ENCODE measurements around the gene SLC6A5. TPM values are rescaled to one million over a fixed set of nuclear protein-coding genes. Genes with fewer than 3 reads are reported as not detected.
A peak's percentile ranks its signal among the peaks of the same experiment; 100 is the strongest.

SLC6A5 gene
- total and polyA plus RNA-seq, 2 of the 8 experiments (the other 6 are each of a cell fraction or from before 2014, with no cell fraction given): not detected

- H3K14ac ChIP-seq (ENCODE audit: insufficient read length): no peak overlapping the region
- no peak overlapping the region for H2BK120ac ChIP-seq (replicated peaks; ENCODE audit: low read depth, low read length)
- H3K9ac ChIP-seq (replicated peaks in 1 of 4; ENCODE audit: extremely low read depth in 1 of 4, low read depth in 3 of 4, low read length in 3 of 4): no peak overlapping the region
- H4K5ac ChIP-seq (ENCODE audit: insufficient read length, low read depth, low read length): no peak overlapping the region
- FAIRE-seq (no peak), DNase-seq (ENCODE audit: low read depth in 1 of 2, low spot score in 2 of 2) (peak in 1 of 2 experiments; percentile 75)
- no peak overlapping the region for H3K18ac ChIP-seq (ENCODE audit: extremely low read depth, low read length)
- H3K4me3 ChIP-seq (ENCODE audit: extremely low read depth in 1 of 4, insufficient read depth in 2 of 4, low read depth in 3 of 4, low read length in 4 of 4): peak overlapping the region in 3 of 4 experiments; percentile 29 to 55 (median 31); a peak in 7 of 8 replicates
- H2AK5ac ChIP-seq (ENCODE audit: low read depth, low read length): no peak overlapping the region
- H3K23me2 ChIP-seq (ENCODE audit: low read depth, low read length): no peaks in the 10 kb centered on the region; the same call in 1 of the 2 replicates
- H3K4me2 ChIP-seq (ENCODE audit: insufficient read depth in 1 of 2, low read depth in 2 of 2, low read length in 2 of 2): peak overlapping the region; percentile 56 to 88
- peak overlapping the region; percentile 90; the same call in 1 of the 2 replicates for H2AFZ ChIP-seq (ENCODE audit: low read length)
- no peaks in the 10 kb centered on the region for H3K79me1 ChIP-seq (ENCODE audit: low read depth, low read length)
- WGBS, 2 experiments (ENCODE audit: extremely low coverage in 1 of 2, insufficient coverage in 1 of 2, insufficient read length in 1 of 2, insufficient replicate concordance in 2 of 2, low coverage in 1 of 2, low lambda C conversion rate in 2 of 2, missing lambda C conversion rate in 1 of 2): 15% methylated on average over 63 of the region's 63 CpGs; no CpG with 5 or more reads in 1 of the 2 experiments
- no peak overlapping the region for H3K56ac ChIP-seq (replicated peaks; ENCODE audit: insufficient read length, low read depth, low read length)
- H2BK15ac ChIP-seq (ENCODE audit: low read length): peak overlapping the region; percentile 99
- no peak overlapping the region for H3K4ac ChIP-seq (replicated peaks; ENCODE audit: insufficient read length, low read depth, low read length)
- no peak overlapping the region for H2BK5ac ChIP-seq (ENCODE audit: low read depth, low read length)
- ChIA-PET CTCF (ENCODE audit: partially characterized antibody) (interaction anchor here (1.1 to 5.2 kb wide), 9 partner anchors 8 to 222 kb away, joined by 3 to 29 read pairs (median 5); no protein-coding TSS in a partner anchor), POLR2A (ENCODE audit: partially characterized antibody) (interaction anchor here (0.6 kb wide), 1 partner anchor 9 kb away, joined by 3 read pairs; no protein-coding TSS in a partner anchor)
- H4K20me1 ChIP-seq (replicated peaks in 1 of 2; ENCODE audit: control insufficient read depth in 1 of 2, insufficient read depth in 2 of 2, low read length in 2 of 2): peaks cover 0 to 6% of the 10 kb centered on the region in 2 experiments
- no peak overlapping the region for H3K23ac ChIP-seq (ENCODE audit: insufficient read length)
- H3K4me1 ChIP-seq (replicated peaks in 1 of 4; ENCODE audit: control insufficient read depth in 3 of 4, insufficient read depth in 4 of 4, low read length in 3 of 4): peaks cover 0 to 13% (median 2%) of the 10 kb centered on the region in 4 experiments; a peak in 5 of 7 replicates
- H3K27ac ChIP-seq (ENCODE audit: low read depth, low read length): no peak overlapping the region
- no peaks in the 10 kb centered on the region for H3K9me3 ChIP-seq (ENCODE audit: insufficient read depth in 2 of 2, low read depth in 1 of 2, low read length in 1 of 2)
- no peak overlapping the region for H4K8ac ChIP-seq (ENCODE audit: extremely low read depth, insufficient read depth, low read length)
- H4K91ac ChIP-seq (replicated peaks; ENCODE audit: insufficient read length, low read length): no peak overlapping the region
- no peaks in the 10 kb centered on the region for H3K79me2 ChIP-seq (ENCODE audit: control insufficient read depth in 1 of 2, insufficient read depth in 2 of 2, low read length in 2 of 2)
- peaks cover 54 to 79% (median 75%) of the 10 kb centered on the region in 4 experiments for H3K27me3 ChIP-seq (replicated peaks in 1 of 4; ENCODE audit: control insufficient read depth in 3 of 4, extremely low read depth in 1 of 4, insufficient read depth in 3 of 4, low read length in 3 of 4)
- H3K36me3 ChIP-seq (ENCODE audit: control insufficient read depth in 2 of 4, insufficient read depth in 4 of 4, low read length in 3 of 4): no peaks in the 10 kb centered on the region; a peak in 1 of 8 replicates
- H2BK20ac ChIP-seq (ENCODE audit: low read length): no peak overlapping the region
- peak overlapping the region; percentile 60; the same call in 1 of the 2 replicates for H2BK12ac ChIP-seq (ENCODE audit: low read depth, low read length)
- no peak for TF ChIP-seq CHD2 (IDR thresholded peaks at IDR 0.05; ENCODE audit: low read length)
- no peak for TF ChIP-seq SRF (IDR thresholded peaks at IDR 0.05; ENCODE audit: low read depth, low read length)
- TF ChIP-seq PHF8 (conservative IDR thresholded peaks at IDR 0.05; ENCODE audit: low read depth, low read length): 0 out of 2 replicates have a peak, but pooled peaks have one; percentile 21
- TF ChIP-seq ASH2L (IDR thresholded peaks at IDR 0.05; ENCODE audit: low read length): no peak
- peak; percentile 68; the same call in 1 of the 2 replicates for TF ChIP-seq MAX (IDR thresholded peaks at IDR 0.05)
- TF ChIP-seq USF2 (IDR thresholded peaks at IDR 0.05; ENCODE audit: low read length): no peak
- TF ChIP-seq CBX5 (IDR thresholded peaks at IDR 0.05; ENCODE audit: low read depth, low read length): no peak
- TF ChIP-seq HDAC2 (IDR thresholded peaks at IDR 0.05; ENCODE audit: borderline replicate concordance in 1 of 2, low read depth in 2 of 2, low read length in 2 of 2): no peak
- TF ChIP-seq ZNF274 (IDR thresholded peaks at IDR 0.05; ENCODE audit: borderline replicate concordance, extremely low read depth, low read length): no peak
- TF ChIP-seq CREB1 (IDR thresholded peaks at IDR 0.05): no peak
- TF ChIP-seq SP1 (IDR thresholded peaks at IDR 0.05; ENCODE audit: low read depth, low read length): no peak
Observed at GRCh38 chr11:20601221-20601914, 2.0 kb downstream of the SLC6A5 start.
